Measurements from ENCODE around the gene STKLD1. TPM values are rescaled to one million over a fixed set of nuclear protein-coding genes. Genes with fewer than 3 reads are reported as not detected.

Gene STKLD1
- total RNA-seq, 3 donors from 2014 or later (not counting 1 experiment from before 2014, with no cell fraction given): 0.53 to 2.9 (median 1.1) TPM

GRCh38 chr9:133351908-133352634 is 24.1 kb upstream of the STKLD1 start:
- H3K27ac Mint-ChIP-seq: peak overlapping the region in 1 of 2 donors; percentile 31
- H3K36me3 Mint-ChIP-seq: peaks cover 12% of the 10 kb centered on the region
- WGBS (ENCODE audit: insufficient coverage): 82% methylated on average over 13 of the region's 14 CpGs
- no peak for ATAC-seq
- no peak for TF ChIP-seq CTCF (IDR thresholded peaks at IDR 0.05)
- no peak overlapping the region for H3K4me3 ChIP-seq (ENCODE audit: low read length)
- H3K9me3 Mint-ChIP-seq: no peaks in the 10 kb centered on the region
- no peaks in the 10 kb centered on the region for H3K27me3 Mint-ChIP-seq (ENCODE audit: low read depth in 2 of 2)
- peaks cover 39% of the 10 kb centered on the region for H3K4me1 ChIP-seq (ENCODE audit: control insufficient read depth, insufficient read depth, low read length)
- no peak overlapping the region for H3K27ac ChIP-seq (ENCODE audit: low read length)
- intact Hi-C loops (cut with micrococcal nuclease): no loop called here
- peaks cover 50% of the 10 kb centered on the region for H3K36me3 ChIP-seq (ENCODE audit: control insufficient read depth, insufficient read depth, low read length)
- peaks cover 34 to 42% of the 10 kb centered on the region in 2 donors for H3K4me1 Mint-ChIP-seq
- DNase-seq: peak in 1 of 2 donors; percentile 51
- no peaks in the 10 kb centered on the region for H3K27me3 ChIP-seq (ENCODE audit: control insufficient read depth, insufficient read depth, low read length)
- no peak overlapping the region for H3K4me3 Mint-ChIP-seq
- H3K9me3 ChIP-seq (ENCODE audit: control insufficient read depth, insufficient read depth, low read length): no peaks in the 10 kb centered on the region

- WGBS (ENCODE audit: insufficient coverage): 75% methylated on average over 8 of the region's 8 CpGs
- peak overlapping the region in 1 of 2 donors; percentile 64 for H3K27ac Mint-ChIP-seq
- intact Hi-C loops (cut with micrococcal nuclease): no loop called here
Measured at GRCh38 chr9:133352635-133353340, 23.4 kb upstream of the STKLD1 start.

GRCh38 chr9:133353548-133353947 is 22.6 kb upstream of the STKLD1 start:
- intact Hi-C loops (cut with micrococcal nuclease): no loop called here
- ATAC-seq: no peak
- Mint-ChIP-seq H3K27ac (peak overlapping the region in 1 of 2 donors; percentile 64), H3K36me3 (peaks cover 5% of the 10 kb centered on the region), H3K4me1 (peaks cover 33 to 43% of the 10 kb centered on the region in 2 donors), H3K27me3 (ENCODE audit: low read depth in 2 of 2) (no peaks in the 10 kb centered on the region), H3K9me3 (no peaks in the 10 kb centered on the region), H3K4me3 (no peak overlapping the region)
- Histone ChIP-seq H3K36me3 (ENCODE audit: control insufficient read depth, insufficient read depth, low read length) (peaks cover 50% of the 10 kb centered on the region), H3K4me3 (ENCODE audit: low read length) (no peak overlapping the region), H3K4me1 (ENCODE audit: control insufficient read depth, insufficient read depth, low read length) (peaks cover 49% of the 10 kb centered on the region), H3K27ac (ENCODE audit: low read length) (no peak overlapping the region), H3K27me3 (ENCODE audit: control insufficient read depth, insufficient read depth, low read length) (no peaks in the 10 kb centered on the region), H3K9me3 (ENCODE audit: control insufficient read depth, insufficient read depth, low read length) (no peaks in the 10 kb centered on the region)
- WGBS (ENCODE audit: insufficient coverage): 96% methylated on average over 5 of the region's 5 CpGs
- no peak for TF ChIP-seq CTCF (IDR thresholded peaks at IDR 0.05)
- no peak for DNase-seq

More at GRCh38 chr9:133352635-133353340, 23.4 kb upstream of the STKLD1 start:
- H3K4me3 Mint-ChIP-seq: no peak overlapping the region
- peaks cover 34 to 43% of the 10 kb centered on the region in 2 donors for H3K4me1 Mint-ChIP-seq
- H3K9me3 ChIP-seq (ENCODE audit: control insufficient read depth, insufficient read depth, low read length): no peaks in the 10 kb centered on the region
- TF ChIP-seq CTCF (IDR thresholded peaks at IDR 0.05): no peak
- DNase-seq (no peak), ATAC-seq (no peak)
- H3K36me3 Mint-ChIP-seq: peaks cover 10% of the 10 kb centered on the region
- no peaks in the 10 kb centered on the region for H3K9me3 Mint-ChIP-seq
- no peaks in the 10 kb centered on the region for H3K27me3 ChIP-seq (ENCODE audit: control insufficient read depth, insufficient read depth, low read length)
- peaks cover 43% of the 10 kb centered on the region for H3K4me1 ChIP-seq (ENCODE audit: control insufficient read depth, insufficient read depth, low read length)
- H3K4me3 ChIP-seq (ENCODE audit: low read length): no peak overlapping the region
- H3K27ac ChIP-seq (ENCODE audit: low read length): no peak overlapping the region
- H3K36me3 ChIP-seq (ENCODE audit: control insufficient read depth, insufficient read depth, low read length): peaks cover 50% of the 10 kb centered on the region
- no peaks in the 10 kb centered on the region for H3K27me3 Mint-ChIP-seq (ENCODE audit: low read depth in 2 of 2)
